Stimulated activated CD4-positive, alpha-beta T cell treated with anti-CD3 and anti-CD28 coated beads, TNF-alpha, amount 100 ng/mL, for 48 hours (primary cell): ENCODE measurements around the gene TENM3.
"Not testable (repeated sequence)": the region's sequence is repeated elsewhere in the genome, so short reads cannot be mapped to it uniquely, and the experiment has no call there.

Experiments
- DNase-seq, 3 donors: peaks; one replicate each; pipeline ENCODE4 v3.0.0-alpha.2; 2020; ENCODE audit warnings: low read depth in 3 of 3

The TENM3 gene

GRCh38 chr4:182807767-182808548, 564.8 kb downstream of the TENM3 start:
- no peak for DNase-seq

GRCh38 chr4:182808673-182809416, 565.6 kb downstream of the TENM3 start:
- DNase-seq, result peak in 2 of 3 donors; percentile 18 to 46

- peak in 1 of 3 donors; percentile 8 for DNase-seq
Observed at GRCh38 chr4:182809417-182810102, 566.4 kb downstream of the TENM3 start.

- DNase-seq, result no peak
Observed at GRCh38 chr4:182810103-182810615, 567.0 kb downstream of the TENM3 start.

- no peak for DNase-seq
Observed at GRCh38 chr4:182812916-182813315, 569.7 kb downstream of the TENM3 start.

GRCh38 chr4:182814065-182814464, 570.9 kb downstream of the TENM3 start:
- not testable (repeated sequence) for DNase-seq

GRCh38 chr4:182818926-182819730, 575.9 kb downstream of the TENM3 start:
- DNase-seq, result no peak

- DNase-seq, result no peak
Observed at GRCh38 chr4:182819751-182820150, 576.5 kb downstream of the TENM3 start.

- no peak for DNase-seq
Observed at GRCh38 chr4:182822554-182822953, 579.4 kb downstream of the TENM3 start.

GRCh38 chr4:182823576-182823975, 580.4 kb downstream of the TENM3 start:
- DNase-seq, result no peak

- DNase-seq, result no peak
Observed at GRCh38 chr4:182825003-182825402, 581.8 kb downstream of the TENM3 start.

- DNase-seq, result no peak
Observed at GRCh38 chr4:182825786-182826185, 582.6 kb downstream of the TENM3 start.

- DNase-seq, result no peak
Observed at GRCh38 chr4:182826391-182826790, 583.2 kb downstream of the TENM3 start.

- no peak for DNase-seq
Observed at GRCh38 chr4:182827166-182827565, 584.0 kb downstream of the TENM3 start.

- no peak for DNase-seq
Observed at GRCh38 chr4:182827954-182828353, 584.8 kb downstream of the TENM3 start.

- no peak for DNase-seq
Observed at GRCh38 chr4:182828360-182829025, 585.3 kb downstream of the TENM3 start.

GRCh38 chr4:182829196-182829595, 586.0 kb downstream of the TENM3 start:
- DNase-seq, result no peak

- no peak for DNase-seq
Observed at GRCh38 chr4:182831376-182831775, 588.2 kb downstream of the TENM3 start.

- DNase-seq, result no peak
Observed at GRCh38 chr4:182832352-182833120, 589.3 kb downstream of the TENM3 start.
